Endodermal cell (in vitro differentiated cells): ENCODE data around the gene KIAA0825. TPM values are rescaled to one million over a fixed set of nuclear protein-coding genes. Genes with fewer than 3 reads are reported as not detected.

Source experiments
- DNase-seq: peaks from one replicate; pipeline ENCODE4 v3.0.0-alpha.2; 2017
- H3K27ac ChIP-seq: 2 replicates; pipeline ENCODE4 v1.5.1; 2013; ENCODE audit warnings: mild to moderate bottlenecking, low read depth, low read length, moderate library complexity
- H3K27me3 ChIP-seq: 2 replicates; pipeline ENCODE4 v1.6.1; 2013; ENCODE audit warnings: mild to moderate bottlenecking, low read length, moderate library complexity; ENCODE audit not compliant: insufficient read depth, control insufficient read depth, poor library complexity, severe bottlenecking
- H3K36me3 ChIP-seq: 2 replicates; pipeline ENCODE4 v1.7.0; 2013; ENCODE audit warnings: mild to moderate bottlenecking, low read length, moderate library complexity; ENCODE audit not compliant: control insufficient read depth, insufficient read depth
- H3K4me1 ChIP-seq: one replicate; pipeline ENCODE4 v1.7.0; 2013; ENCODE audit warnings: low read length; ENCODE audit not compliant: control insufficient read depth, insufficient read depth
- H3K4me3 ChIP-seq: 2 replicates; pipeline ENCODE4 v1.5.1; 2013; ENCODE audit warnings: mild to moderate bottlenecking, low read length, moderate library complexity
- H3K9ac ChIP-seq: 2 replicates; pipeline ENCODE4 v1.6.1; 2013; ENCODE audit warnings: mild to moderate bottlenecking, low read length, moderate library complexity; ENCODE audit not compliant: poor library complexity, severe bottlenecking; ENCODE audit errors: extremely low read depth
- H3K9me3 ChIP-seq: 2 replicates; pipeline ENCODE4 v1.6.1; 2013; ENCODE audit warnings: mild to moderate bottlenecking, low read length, moderate library complexity; ENCODE audit not compliant: control insufficient read depth
- H3K27ac Mint-ChIP-seq: 2 replicates; pipeline ENCODE4 v1.8.0; 2020; ENCODE audit warnings: mixed read lengths
- H3K27me3 Mint-ChIP-seq: 2 replicates; pipeline ENCODE4 v1.8.0; 2021; ENCODE audit warnings: mild to moderate bottlenecking, mixed read lengths; ENCODE audit not compliant: insufficient read depth
- H3K36me3 Mint-ChIP-seq: 2 replicates; pipeline ENCODE4 v1.8.0; 2020; ENCODE audit warnings: low read depth, mixed read lengths
- H3K4me1 Mint-ChIP-seq: 2 replicates; pipeline ENCODE4 v1.8.0; 2020; ENCODE audit warnings: mixed read lengths
- H3K4me3 Mint-ChIP-seq: 2 replicates; pipeline ENCODE4 v1.8.0; 2020; ENCODE audit warnings: mild to moderate bottlenecking, moderate library complexity, mixed read lengths
- H3K9me3 Mint-ChIP-seq: 2 replicates; pipeline ENCODE4 v1.8.0; 2020; ENCODE audit warnings: mild to moderate bottlenecking, mixed read lengths
- CTCF ChIP-seq: fragments of 200-600 bp; sonication (generic); conservative IDR thresholded peaks from 2 replicates; pipeline ENCODE4 v1.5.0; 2021; ENCODE audit warnings: antibody characterized with exemption, mild to moderate bottlenecking
- WGBS, 2 experiments: methylation state at CpG; one replicate each; pipeline versions ENCODE4 v1.1.5 to v1.1.7; 2013; ENCODE audit warnings: missing lambda C conversion rate in 2 of 2, mixed read lengths in 1 of 2; ENCODE audit not compliant: insufficient coverage in 1 of 2, insufficient read length in 1 of 2; 5-methylcytosine and 5-hydroxymethylcytosine counted together
- total RNA-seq, 2 donors: library from RNA; stranded (reverse); fragmentation: NEBNext Ultra II Directional in 1 of 2; extraction: Animal tissue kit (Norgen Biotek cat#: 25700) in 1 of 2; gene quantifications; 2 replicates in 1 of 2; 3 replicates in 1 of 2; pipeline ENCODE4 v1.2.1, GENCODE V29; 2021

The KIAA0825 gene
- total RNA-seq, 2 donors from 2014 or later = 2.6 to 3.1 TPM

GRCh38 chr5:94329115-94329514, 289.3 kb downstream of the KIAA0825 start:
- Histone ChIP-seq H3K9me3 (peaks cover 31% of the 10 kb centered on the region), H3K4me3 (no peak overlapping the region), H3K9ac (no peak overlapping the region), H3K4me1 (no peaks in the 10 kb centered on the region), H3K27ac (no peak overlapping the region), H3K27me3 (no peaks in the 10 kb centered on the region), H3K36me3 (peaks cover 16% of the 10 kb centered on the region)
- WGBS, 2 experiments = 83 to 100% methylated on average over 1 of the region's 1 CpG
- no peaks in the 10 kb centered on the region for H3K27me3 Mint-ChIP-seq
- TF ChIP-seq CTCF = no peak
- H3K4me3 Mint-ChIP-seq = no peak overlapping the region
- no peaks in the 10 kb centered on the region for H3K4me1 Mint-ChIP-seq
- no peak for DNase-seq
- H3K27ac Mint-ChIP-seq = no peak overlapping the region
- peaks cover 52% of the 10 kb centered on the region for H3K9me3 Mint-ChIP-seq
- H3K36me3 Mint-ChIP-seq = peaks cover 47% of the 10 kb centered on the region

GRCh38 chr5:94326586-94326985, 291.8 kb downstream of the KIAA0825 start:
- no peak for DNase-seq
- Mint-ChIP-seq H3K4me1 (no peaks in the 10 kb centered on the region), H3K4me3 (no peak overlapping the region), H3K27ac (no peak overlapping the region), H3K36me3 (peaks cover 27% of the 10 kb centered on the region), H3K27me3 (no peaks in the 10 kb centered on the region), H3K9me3 (peaks cover 30% of the 10 kb centered on the region)
- Histone ChIP-seq H3K4me1 (no peaks in the 10 kb centered on the region), H3K27me3 (no peaks in the 10 kb centered on the region), H3K9me3 (peaks cover 31% of the 10 kb centered on the region), H3K27ac (peak overlapping the region; percentile 21), H3K4me3 (no peak overlapping the region), H3K36me3 (peaks cover 13% of the 10 kb centered on the region), H3K9ac (no peak overlapping the region)
- TF ChIP-seq CTCF = peak; percentile 27
- WGBS, 2 experiments = 87 to 93% methylated on average over 5 of the region's 5 CpGs

- H3K4me3 ChIP-seq = no peak overlapping the region
- H3K36me3 Mint-ChIP-seq = no peaks in the 10 kb centered on the region
- H3K27ac Mint-ChIP-seq = no peak overlapping the region
- no peaks in the 10 kb centered on the region for H3K9me3 ChIP-seq
- no peak for DNase-seq
- H3K27ac ChIP-seq = no peak overlapping the region
- H3K9me3 Mint-ChIP-seq = no peaks in the 10 kb centered on the region
- H3K27me3 ChIP-seq = no peaks in the 10 kb centered on the region
- no peak for TF ChIP-seq CTCF
- no peak overlapping the region for H3K4me3 Mint-ChIP-seq
- H3K27me3 Mint-ChIP-seq = no peaks in the 10 kb centered on the region
- H3K4me1 Mint-ChIP-seq = peaks cover 45% of the 10 kb centered on the region
- H3K9ac ChIP-seq = no peak overlapping the region
- H3K4me1 ChIP-seq = no peaks in the 10 kb centered on the region
- WGBS, 2 experiments = 94 to 100% methylated on average over 2 to 4 of the region's 6 CpGs
- H3K36me3 ChIP-seq = no peaks in the 10 kb centered on the region
Observed at GRCh38 chr5:94316916-94317838, 301.2 kb downstream of the KIAA0825 start.
